Gastrocnemius medialis (tissue), 4 donors: ENCODE data around the gene CDK1. TPM values are rescaled to one million over a fixed set of nuclear protein-coding genes. Genes with fewer than 3 reads are reported as not detected.

Experiments
- ATAC-seq, 2 donors: fragments of 150-250 bp; one replicate each; pipeline ENCODE4 v1.9.1; 2016
- DNase-seq, 2 donors: peaks; one replicate each; pipeline ENCODE4 v3.0.0-alpha.2; 2019
- H3K27ac ChIP-seq, 4 donors: fragments of 200-600 bp; sonication (generic); 1 replicate in 1 of 4; 2 replicates in 3 of 4; pipeline ENCODE4 v1.5.1; 2016 to 2018; ENCODE audit warnings: mild to moderate bottlenecking in 2 of 4, moderate library complexity in 1 of 4
- H3K27me3 ChIP-seq, 3 donors: fragments of 200-600 bp; sonication (generic) in 2 of 3; 1 replicate in 1 of 3; 2 replicates in 2 of 3; pipeline versions ENCODE4 v1.5.1 to v1.6.0; 2016 to 2019; ENCODE audit warnings: mild to moderate bottlenecking in 1 of 3, moderate library complexity in 1 of 3
- H3K36me3 ChIP-seq, 2 donors: fragments of 200-600 bp; sonication (generic) in 1 of 2; one replicate each; pipeline ENCODE4 v1.5.1; 2017 to 2018
- H3K4me1 ChIP-seq, 2 donors: fragments of 200-600 bp; sonication (generic) in 1 of 2; one replicate each; pipeline ENCODE4 v1.5.1; 2016 to 2017; ENCODE audit warnings: mild to moderate bottlenecking in 2 of 2
- H3K4me3 ChIP-seq, 4 donors: fragments of 200-600 bp; sonication (generic) in 3 of 4; 1 replicate in 1 of 4; 2 replicates in 3 of 4; pipeline ENCODE4 v1.5.1; 2016 to 2019; ENCODE audit warnings: mild to moderate bottlenecking in 2 of 4
- H3K9me3 ChIP-seq, 3 donors: fragments of 200-600 bp; sonication (generic) in 2 of 3; 1 replicate in 1 of 3; 2 replicates in 2 of 3; pipeline ENCODE4 v1.5.1; 2016 to 2019
- CTCF ChIP-seq, 5 experiments: fragments of 450-650 bp in 3 of 5; fragments of 200-600 bp in 2 of 5; sonication (generic) in 2 of 5; IDR thresholded peaks in 4 of 5; conservative IDR thresholded peaks in 1 of 5; 1 replicate in 4 of 5; 2 replicates in 1 of 5; pipeline ENCODE4 v1.5.1; 2016 to 2019; ENCODE audit warnings: antibody characterized with exemption in 5 of 5, mild to moderate bottlenecking in 3 of 5, moderate library complexity in 3 of 5
- POLR2A ChIP-seq, 2 donors: fragments of 450-650 bp; IDR thresholded peaks; one replicate each; pipeline ENCODE4 v1.6.1; 2017; ENCODE audit warnings: antibody characterized with exemption in 2 of 2, mild to moderate bottlenecking in 2 of 2, moderate library complexity in 2 of 2
- in situ Hi-C, 4 donors: fragments of 200-750 bp; cut with MboI; loops; one replicate each; pipeline versions ENCODE4 v1.15.0 to v1.8.0; 2017; ENCODE audit warnings: low sequenced_read_pairs in 4 of 4
- intact Hi-C: fragments of 100-400 bp; cut with DNase I; formaldehyde crosslinking; loops from one replicate; pipeline ENCODE4 v1.15.1; 2023; ENCODE audit warnings: low total_unique reads
- total RNA-seq, 4 donors: library from RNA; depleted of rRNA; stranded (reverse); fragments of >200 nt; gene quantifications; one replicate each; pipeline versions ENCODE4 v1.1.0 to v1.2.3, GENCODE V29; 2016

CDK1 gene
- total RNA-seq, 4 donors from 2014 or later: 0.82 to 1.9 (median 1.2) TPM; not detected in 1

GRCh38 chr10:60821656-60822055 is 43.4 kb downstream of the CDK1 start:
- DNase-seq: no peak
- Histone ChIP-seq H3K36me3 (no peaks in the 10 kb centered on the region), H3K27me3 (no peaks in the 10 kb centered on the region), H3K4me3 (no peak overlapping the region), H3K4me1 (peaks cover 29% of the 10 kb centered on the region in 2 donors), H3K9me3 (no peaks in the 10 kb centered on the region), H3K27ac (no peak overlapping the region)
- intact Hi-C loops (no loop called here), in situ Hi-C loops (loop anchor here in 3 of 4 donors (25.0 kb wide), 2 partner anchors 316 to 1441 kb away; partner anchors contain the start of gene RTKN2 (in 1 of the 3))
- ATAC-seq: no peak
- no peak for TF ChIP-seq CTCF (IDR thresholded peaks at IDR 0.05 in 4 of 5, conservative IDR thresholded peaks at IDR 0.05 in 1 of 5)
- no peak for TF ChIP-seq POLR2A (IDR thresholded peaks at IDR 0.05)

GRCh38 chr10:60822809-60823208 is 44.5 kb downstream of the CDK1 start:
- intact Hi-C loops (no loop called here), in situ Hi-C loops (loop anchor here in 3 of 4 donors (25.0 kb wide), 2 partner anchors 314 to 1439 kb away; partner anchors contain the start of gene RTKN2 (in 1 of the 3))
- no peak for DNase-seq
- no peaks in the 10 kb centered on the region for H3K9me3 ChIP-seq
- peaks cover 23 to 25% of the 10 kb centered on the region in 2 donors for H3K4me1 ChIP-seq
- no peaks in the 10 kb centered on the region for H3K27me3 ChIP-seq
- H3K27ac ChIP-seq: no peak overlapping the region
- TF ChIP-seq CTCF (IDR thresholded peaks at IDR 0.05 in 4 of 5, conservative IDR thresholded peaks at IDR 0.05 in 1 of 5) (no peak), POLR2A (IDR thresholded peaks at IDR 0.05) (no peak)
- no peaks in the 10 kb centered on the region for H3K36me3 ChIP-seq
- ATAC-seq: no peak
- H3K4me3 ChIP-seq: no peak overlapping the region

GRCh38 chr10:60823324-60823723 is 45.0 kb downstream of the CDK1 start:
- in situ Hi-C loops: loop anchor here in 3 of 4 donors (25.0 kb wide), 2 partner anchors 314 to 1439 kb away; partner anchors contain the start of gene RTKN2 (in 1 of the 3)
- intact Hi-C loops: no loop called here
- no peaks in the 10 kb centered on the region for H3K9me3 ChIP-seq
- H3K4me1 ChIP-seq: peaks cover 23 to 30% of the 10 kb centered on the region in 2 donors
- no peak overlapping the region for H3K27ac ChIP-seq
- no peaks in the 10 kb centered on the region for H3K27me3 ChIP-seq
- DNase-seq (no peak), ATAC-seq (no peak)
- TF ChIP-seq POLR2A (IDR thresholded peaks at IDR 0.05): no peak
- no peak for TF ChIP-seq CTCF (IDR thresholded peaks at IDR 0.05 in 4 of 5, conservative IDR thresholded peaks at IDR 0.05 in 1 of 5)
- no peak overlapping the region for H3K4me3 ChIP-seq
- no peaks in the 10 kb centered on the region for H3K36me3 ChIP-seq

- H3K27me3 ChIP-seq: no peaks in the 10 kb centered on the region
- no peaks in the 10 kb centered on the region for H3K36me3 ChIP-seq
- intact Hi-C loops (no loop called here), in situ Hi-C loops (no loop called here)
- H3K9me3 ChIP-seq: no peaks in the 10 kb centered on the region
- H3K4me1 ChIP-seq: peaks cover 17 to 18% of the 10 kb centered on the region in 2 donors
- no peak overlapping the region for H3K4me3 ChIP-seq
- no peak for ATAC-seq
- no peak for TF ChIP-seq CTCF (IDR thresholded peaks at IDR 0.05 in 4 of 5, conservative IDR thresholded peaks at IDR 0.05 in 1 of 5)
- H3K27ac ChIP-seq: no peak overlapping the region
- DNase-seq: no peak
These were observed 47.2 kb downstream of the CDK1 start for GRCh38 chr10:60825520-60825919.
